Coronary artery (tissue), 2 donors: ENCODE measurements around the gene LPP.

Source experiments
- DNase-seq: peaks from one replicate; pipeline ENCODE4 v3.0.0-alpha.2; 2017; ENCODE audit warnings: low spot score
- H3K27ac ChIP-seq, 2 donors: fragments of 200-600 bp; sonication (generic); one replicate each; pipeline ENCODE4 v1.5.1; 2016 to 2019
- H3K4me3 ChIP-seq: fragments of 200-600 bp; sonication (generic); 2 replicates; pipeline ENCODE4 v1.5.1; 2016; ENCODE audit warnings: mild to moderate bottlenecking, moderate library complexity
- CTCF ChIP-seq: fragments of 200-600 bp; sonication (generic); IDR thresholded peaks from one replicate; pipeline ENCODE4 v1.5.1; 2019; ENCODE audit warnings: antibody characterized with exemption

The LPP gene

GRCh38 chr3:188261011-188261410 is 107.1 kb downstream of the LPP start:
- Histone ChIP-seq H3K4me3 (no peak overlapping the region), H3K27ac (peak overlapping the region; percentile 57 to 98)
- DNase-seq: no peak
- no peak for TF ChIP-seq CTCF

GRCh38 chr3:188262488-188262887 is 108.5 kb downstream of the LPP start:
- TF ChIP-seq CTCF: no peak
- H3K27ac ChIP-seq: peak overlapping the region; percentile 83 to 98
- no peak for DNase-seq
- H3K4me3 ChIP-seq: no peak overlapping the region

- H3K27ac ChIP-seq: peak overlapping the region; percentile 88 to 98
These were observed 109.1 kb downstream of the LPP start for GRCh38 chr3:188262913-188263683.

GRCh38 chr3:188264226-188265207 is 110.6 kb downstream of the LPP start:
- Histone ChIP-seq H3K27ac (peak overlapping the region; percentile 88 to 98), H3K4me3 (peak overlapping the region; percentile 13)
- TF ChIP-seq CTCF: no peak
- DNase-seq: no peak

More at GRCh38 chr3:188262913-188263683, 109.1 kb downstream of the LPP start:
- TF ChIP-seq CTCF: no peak
- H3K4me3 ChIP-seq: peak overlapping the region; percentile 20
- DNase-seq: peak; percentile 84

- Histone ChIP-seq H3K27ac (peak overlapping the region; percentile 88 to 98), H3K4me3 (peak overlapping the region; percentile 55)
- peak; percentile 85 for DNase-seq
- no peak for TF ChIP-seq CTCF
These were observed 112.8 kb downstream of the LPP start for GRCh38 chr3:188266562-188267274.

- H3K27ac ChIP-seq: peak overlapping the region; percentile 88 to 98
- TF ChIP-seq CTCF: no peak
- no peak for DNase-seq
- H3K4me3 ChIP-seq: no peak overlapping the region
These were observed 113.9 kb downstream of the LPP start for GRCh38 chr3:188267790-188268335.
